HL-60 (cell line): ENCODE results near the gene CDHR3.

Experiments used
- DNase-seq, 2 experiments: peaks; one replicate each; pipeline ENCODE4 v3.0.0-alpha.2; 2010 to 2020; ENCODE audit warnings: low read depth in 1 of 2, low spot score in 1 of 2
- H3K27ac ChIP-seq: fragments of 250-450 bp; sonication (Bioruptor Pico); replicated peaks from 2 replicates; pipeline ENCODE4 v1.5.1; 2020; ENCODE audit warnings: mild to moderate bottlenecking, moderate library complexity
- H3K27me3 ChIP-seq: fragments of 250-450 bp; sonication (Bioruptor Pico); 2 replicates; pipeline ENCODE4 v1.5.1; 2021; ENCODE audit warnings: mild to moderate bottlenecking, moderate library complexity; ENCODE audit not compliant: insufficient read depth, poor library complexity, severe bottlenecking
- H3K4me3 ChIP-seq: replicated peaks from 2 replicates; pipeline ENCODE4 v1.5.1; 2011; ENCODE audit warnings: mild to moderate bottlenecking, control low read depth, low read length; ENCODE audit not compliant: insufficient read depth
- GABPA ChIP-seq: IDR thresholded peaks from 2 replicates; pipeline ENCODE4 v1.6.1; 2012; ENCODE audit warnings: low read depth
- POLR2AphosphoS5 ChIP-seq: IDR thresholded peaks from 2 replicates; pipeline ENCODE4 v1.6.1; 2012; ENCODE audit warnings: low read depth
- SPI1 ChIP-seq: IDR thresholded peaks from 2 replicates; pipeline ENCODE4 v1.6.1; 2012; ENCODE audit warnings: low read depth, mild to moderate bottlenecking, borderline replicate concordance
- TF ChIP-seq, protein P1 (sequence below): IDR thresholded peaks from 2 replicates; pipeline ENCODE4 v1.6.1; 2012; ENCODE audit warnings: low read depth; ENCODE audit not compliant: insufficient replicate concordance
- TF ChIP-seq, protein P2 (sequence below): IDR thresholded peaks from one replicate; pipeline ENCODE4 v1.5.1; 2011; ENCODE audit warnings: low read length, control low read depth, inconsistent platforms; ENCODE audit not compliant: insufficient read depth

The CDHR3 gene

DNA sequence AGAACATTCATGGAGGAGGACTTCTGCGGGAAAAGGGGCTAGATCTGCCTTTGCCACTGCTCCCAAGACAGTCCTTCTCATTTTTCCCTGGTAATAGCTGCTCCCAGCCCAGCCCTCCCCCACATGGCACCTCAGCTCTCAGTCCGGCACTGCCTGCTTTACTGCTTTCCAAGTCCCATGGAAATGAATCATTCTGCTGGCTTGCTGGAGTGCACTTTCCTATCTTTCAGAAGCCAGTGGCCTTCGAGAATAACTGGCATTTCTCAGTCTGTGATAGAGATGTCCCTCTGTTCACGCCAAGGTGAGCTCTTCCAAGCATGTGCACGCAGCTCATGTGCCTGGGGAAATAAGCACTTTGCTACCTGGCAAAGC, 87.7 kb downstream of the CDHR3 start:
- Histone ChIP-seq H3K27me3 (peaks cover 4% of the 10 kb centered on the region), H3K27ac (no peak overlapping the region), H3K4me3 (no peak overlapping the region)
- TF ChIP-seq GABPA (no peak), POLR2AphosphoS5 (no peak), SPI1 (no peak)
- TF ChIP-seq, protein P1, sequence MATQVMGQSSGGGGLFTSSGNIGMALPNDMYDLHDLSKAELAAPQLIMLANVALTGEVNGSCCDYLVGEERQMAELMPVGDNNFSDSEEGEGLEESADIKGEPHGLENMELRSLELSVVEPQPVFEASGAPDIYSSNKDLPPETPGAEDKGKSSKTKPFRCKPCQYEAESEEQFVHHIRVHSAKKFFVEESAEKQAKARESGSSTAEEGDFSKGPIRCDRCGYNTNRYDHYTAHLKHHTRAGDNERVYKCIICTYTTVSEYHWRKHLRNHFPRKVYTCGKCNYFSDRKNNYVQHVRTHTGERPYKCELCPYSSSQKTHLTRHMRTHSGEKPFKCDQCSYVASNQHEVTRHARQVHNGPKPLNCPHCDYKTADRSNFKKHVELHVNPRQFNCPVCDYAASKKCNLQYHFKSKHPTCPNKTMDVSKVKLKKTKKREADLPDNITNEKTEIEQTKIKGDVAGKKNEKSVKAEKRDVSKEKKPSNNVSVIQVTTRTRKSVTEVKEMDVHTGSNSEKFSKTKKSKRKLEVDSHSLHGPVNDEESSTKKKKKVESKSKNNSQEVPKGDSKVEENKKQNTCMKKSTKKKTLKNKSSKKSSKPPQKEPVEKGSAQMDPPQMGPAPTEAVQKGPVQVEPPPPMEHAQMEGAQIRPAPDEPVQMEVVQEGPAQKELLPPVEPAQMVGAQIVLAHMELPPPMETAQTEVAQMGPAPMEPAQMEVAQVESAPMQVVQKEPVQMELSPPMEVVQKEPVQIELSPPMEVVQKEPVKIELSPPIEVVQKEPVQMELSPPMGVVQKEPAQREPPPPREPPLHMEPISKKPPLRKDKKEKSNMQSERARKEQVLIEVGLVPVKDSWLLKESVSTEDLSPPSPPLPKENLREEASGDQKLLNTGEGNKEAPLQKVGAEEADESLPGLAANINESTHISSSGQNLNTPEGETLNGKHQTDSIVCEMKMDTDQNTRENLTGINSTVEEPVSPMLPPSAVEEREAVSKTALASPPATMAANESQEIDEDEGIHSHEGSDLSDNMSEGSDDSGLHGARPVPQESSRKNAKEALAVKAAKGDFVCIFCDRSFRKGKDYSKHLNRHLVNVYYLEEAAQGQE, result no peak
- TF ChIP-seq, protein P2, sequence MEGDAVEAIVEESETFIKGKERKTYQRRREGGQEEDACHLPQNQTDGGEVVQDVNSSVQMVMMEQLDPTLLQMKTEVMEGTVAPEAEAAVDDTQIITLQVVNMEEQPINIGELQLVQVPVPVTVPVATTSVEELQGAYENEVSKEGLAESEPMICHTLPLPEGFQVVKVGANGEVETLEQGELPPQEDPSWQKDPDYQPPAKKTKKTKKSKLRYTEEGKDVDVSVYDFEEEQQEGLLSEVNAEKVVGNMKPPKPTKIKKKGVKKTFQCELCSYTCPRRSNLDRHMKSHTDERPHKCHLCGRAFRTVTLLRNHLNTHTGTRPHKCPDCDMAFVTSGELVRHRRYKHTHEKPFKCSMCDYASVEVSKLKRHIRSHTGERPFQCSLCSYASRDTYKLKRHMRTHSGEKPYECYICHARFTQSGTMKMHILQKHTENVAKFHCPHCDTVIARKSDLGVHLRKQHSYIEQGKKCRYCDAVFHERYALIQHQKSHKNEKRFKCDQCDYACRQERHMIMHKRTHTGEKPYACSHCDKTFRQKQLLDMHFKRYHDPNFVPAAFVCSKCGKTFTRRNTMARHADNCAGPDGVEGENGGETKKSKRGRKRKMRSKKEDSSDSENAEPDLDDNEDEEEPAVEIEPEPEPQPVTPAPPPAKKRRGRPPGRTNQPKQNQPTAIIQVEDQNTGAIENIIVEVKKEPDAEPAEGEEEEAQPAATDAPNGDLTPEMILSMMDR, result no peak
- no peak for DNase-seq

DNA sequence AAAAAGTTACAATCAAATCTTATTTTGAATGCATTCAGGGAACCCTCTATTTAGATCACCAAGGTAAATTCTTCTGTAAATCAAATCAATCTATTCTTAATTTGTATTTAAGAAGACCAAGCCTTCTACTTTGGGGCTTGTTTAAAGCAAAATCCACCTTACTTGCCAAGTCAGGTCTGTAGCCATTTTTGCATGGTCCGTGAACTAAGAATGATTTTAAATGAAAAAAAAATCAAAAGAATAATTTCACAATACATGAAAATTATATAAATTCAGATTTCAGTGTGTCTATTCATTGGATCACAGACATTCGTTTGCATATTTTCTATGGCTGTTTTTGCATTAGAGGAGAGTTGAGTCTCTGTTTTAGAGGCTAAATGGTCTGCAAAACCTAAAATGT, 89.6 kb downstream of the CDHR3 start:
- Histone ChIP-seq H3K4me3 (no peak overlapping the region), H3K27ac (no peak overlapping the region), H3K27me3 (peaks cover 3% of the 10 kb centered on the region)
- DNase-seq, result no peak
- TF ChIP-seq, protein P2, result no peak
- no peak for TF ChIP-seq GABPA
- no peak for TF ChIP-seq POLR2AphosphoS5
- TF ChIP-seq, protein P1, result no peak
- no peak for TF ChIP-seq SPI1

DNA sequence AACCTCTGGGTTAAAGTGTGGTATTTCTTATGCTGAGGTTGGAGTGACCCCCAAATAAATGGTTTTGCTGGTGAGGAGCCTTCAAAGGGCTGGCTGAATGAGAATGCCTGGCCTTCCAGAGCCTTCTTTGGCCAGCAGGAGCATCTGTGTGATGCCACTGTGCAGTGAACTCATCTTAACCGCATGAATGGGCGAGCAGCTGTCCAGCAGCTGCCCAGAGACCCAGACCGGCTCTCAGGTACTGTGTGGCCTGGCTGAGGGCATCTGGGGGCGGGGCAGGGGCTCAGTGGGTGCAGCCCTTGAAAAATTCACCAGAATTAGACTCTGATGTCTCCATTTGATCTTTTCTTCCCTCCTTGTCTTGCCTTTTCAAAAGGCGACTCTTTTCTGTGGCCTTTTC, 90.0 kb downstream of the CDHR3 start:
- TF ChIP-seq, protein P1, result peak; percentile 55
- no peak for TF ChIP-seq SPI1
- DNase-seq, result no peak
- no peak overlapping the region for H3K27ac ChIP-seq
- H3K4me3 ChIP-seq, result no peak overlapping the region
- peaks cover 3% of the 10 kb centered on the region for H3K27me3 ChIP-seq
